HEK293T (cell line): Measurements from ENCODE around the gene ZNF641.

Experiments
- ARNT ChIP-seq: fragments of 450-650 bp; IDR thresholded peaks from 2 replicates; pipeline ENCODE4 v1.6.1; 2017; ENCODE audit warnings: mild to moderate bottlenecking
- BHLHE40 ChIP-seq: fragments of 450-650 bp; IDR thresholded peaks from 2 replicates; pipeline ENCODE4 v1.6.1; 2016; ENCODE audit warnings: mild to moderate bottlenecking, moderate library complexity, borderline replicate concordance
- ELF4 ChIP-seq: fragments of 450-650 bp; IDR thresholded peaks from 2 replicates; pipeline ENCODE4 v1.6.1; 2017; ENCODE audit warnings: antibody characterized with exemption
- FOXA1 ChIP-seq: fragments of 450-650 bp; IDR thresholded peaks from 2 replicates; pipeline ENCODE4 v1.6.1; 2016; ENCODE audit warnings: mild to moderate bottlenecking
- FOXK2 ChIP-seq: fragments of 450-650 bp; IDR thresholded peaks from 2 replicates; pipeline ENCODE4 v1.6.1; 2016; ENCODE audit warnings: mild to moderate bottlenecking
- FOXM1 ChIP-seq: fragments of 450-650 bp; IDR thresholded peaks from 2 replicates; pipeline ENCODE4 v1.6.1; 2017; ENCODE audit warnings: mild to moderate bottlenecking, borderline replicate concordance
- HDGF ChIP-seq: fragments of 450-650 bp; IDR thresholded peaks from 2 replicates; pipeline ENCODE4 v1.6.1; 2017; ENCODE audit warnings: antibody characterized with exemption, borderline replicate concordance
- L3MBTL2 ChIP-seq: fragments of 450-650 bp; conservative IDR thresholded peaks from 2 replicates; pipeline ENCODE4 v1.6.1; 2016; ENCODE audit warnings: mild to moderate bottlenecking
- NFRKB ChIP-seq: fragments of 450-650 bp; IDR thresholded peaks from 2 replicates; pipeline ENCODE4 v1.6.1; 2016; ENCODE audit warnings: mild to moderate bottlenecking, moderate library complexity
- SP1 ChIP-seq: fragments of 450-650 bp; IDR thresholded peaks from 2 replicates; pipeline ENCODE4 v1.6.1; 2017
- SUZ12 ChIP-seq: fragments of 450-650 bp; IDR thresholded peaks from 2 replicates; pipeline ENCODE4 v1.6.1; 2016; ENCODE audit warnings: mild to moderate bottlenecking
- TARDBP ChIP-seq: fragments of 450-650 bp; IDR thresholded peaks from 2 replicates; pipeline ENCODE4 v1.6.1; 2016

DNA sequence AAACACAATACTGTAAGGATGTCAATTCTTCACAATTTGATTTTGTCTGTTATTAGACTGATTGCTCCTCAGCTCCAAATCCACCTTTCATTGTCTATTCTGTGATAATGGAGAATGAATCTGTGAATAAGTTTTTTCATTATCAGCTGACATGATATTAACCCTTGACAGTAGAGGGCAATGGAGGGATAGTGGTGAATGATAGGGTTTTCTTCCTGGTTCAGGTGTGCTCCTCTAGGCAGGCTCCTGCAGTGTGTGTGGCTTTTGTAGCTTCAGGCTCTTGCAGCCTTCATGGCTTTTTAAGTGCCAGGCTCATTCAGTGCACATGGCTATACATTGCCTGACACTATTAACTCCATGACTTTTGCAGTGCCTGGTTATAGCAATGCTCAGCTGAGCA lies 23.4 kb upstream of the ZNF641 start:
- TF ChIP-seq L3MBTL2: no peak
- TF ChIP-seq NFRKB: no peak
- no peak for TF ChIP-seq FOXM1
- TF ChIP-seq FOXA1: no peak
- TF ChIP-seq TARDBP: no peak
- TF ChIP-seq SUZ12: no peak
- no peak for TF ChIP-seq ARNT
- TF ChIP-seq BHLHE40: no peak
- TF ChIP-seq FOXK2: no peak
- TF ChIP-seq SP1: no peak
- TF ChIP-seq ELF4: no peak
- no peak for TF ChIP-seq HDGF
